ENCODE measurements around the gene ADAMTS18.

Gene ADAMTS18

GRCh38 chr16:77331043-77331442 is 103.8 kb downstream of the ADAMTS18 start:
- no peak overlapping the region for H3K9ac ChIP-seq (ENCODE audit: low read depth in 1 of 2, low read length in 2 of 2)
- no peak overlapping the region for H3K27ac ChIP-seq (ENCODE audit: low read depth in 2 of 2, low read length in 2 of 2)
- H3K9me3 ChIP-seq (ENCODE audit: control insufficient read depth in 2 of 2, low read length in 2 of 2), result no peaks in the 10 kb centered on the region
- no peaks in the 10 kb centered on the region for H3K27me3 ChIP-seq (ENCODE audit: control insufficient read depth in 2 of 2, insufficient read depth in 2 of 2, low read length in 2 of 2)
- no peaks in the 10 kb centered on the region for H3K36me3 ChIP-seq (ENCODE audit: control insufficient read depth in 2 of 2, insufficient read depth in 2 of 2, low read length in 2 of 2)
- H3K4me3 ChIP-seq (ENCODE audit: low read length in 2 of 2), result no peak overlapping the region
- no peaks in the 10 kb centered on the region for H3K4me1 ChIP-seq (ENCODE audit: control insufficient read depth in 2 of 2, insufficient read depth in 2 of 2, low read length in 2 of 2)

DNA sequence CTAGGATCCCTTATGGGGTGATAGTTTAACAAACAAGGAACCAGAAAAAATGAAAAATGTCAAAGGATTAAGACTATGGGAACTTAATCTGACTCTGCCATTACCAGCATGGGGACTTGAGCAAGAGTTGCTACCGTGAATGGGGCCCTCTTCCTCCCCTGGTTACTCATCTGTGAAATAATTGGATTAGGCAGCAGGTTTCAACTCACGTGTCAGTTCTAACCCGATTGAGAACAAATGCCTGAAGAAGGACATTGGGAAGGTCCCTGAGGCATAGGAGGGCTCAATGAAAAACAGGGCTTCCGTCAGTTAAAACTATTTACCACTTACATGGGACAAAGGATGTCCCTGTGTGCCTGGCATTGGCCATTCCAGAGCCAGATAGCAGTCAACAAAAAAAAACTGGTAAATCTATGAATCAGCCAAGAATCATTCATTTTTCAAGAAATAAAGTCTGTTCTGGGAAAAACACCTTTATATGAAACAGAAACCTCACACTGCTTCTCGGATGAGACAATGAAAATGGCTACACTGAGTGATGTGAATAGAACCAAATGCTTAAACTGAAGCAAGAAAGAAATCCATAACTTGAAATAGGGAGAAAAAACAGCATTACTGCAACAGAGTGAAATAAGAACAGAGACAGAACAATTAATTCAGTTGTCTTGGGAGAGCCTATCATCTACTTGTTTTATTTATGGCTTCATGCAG is 104.3 kb downstream of the ADAMTS18 start:
- H3K4me1 ChIP-seq (ENCODE audit: control insufficient read depth in 2 of 2, insufficient read depth in 2 of 2, low read length in 2 of 2), result no peaks in the 10 kb centered on the region
- H3K27me3 ChIP-seq (ENCODE audit: control insufficient read depth in 2 of 2, insufficient read depth in 2 of 2, low read length in 2 of 2), result no peaks in the 10 kb centered on the region
- no peak overlapping the region for H3K4me3 ChIP-seq (ENCODE audit: low read length in 2 of 2)
- no peaks in the 10 kb centered on the region for H3K9me3 ChIP-seq (ENCODE audit: control insufficient read depth in 2 of 2, low read length in 2 of 2)
- H3K27ac ChIP-seq (ENCODE audit: low read depth in 2 of 2, low read length in 2 of 2), result no peak overlapping the region
- H3K9ac ChIP-seq (ENCODE audit: low read depth in 1 of 2, low read length in 2 of 2), result no peak overlapping the region
- no peaks in the 10 kb centered on the region for H3K36me3 ChIP-seq (ENCODE audit: control insufficient read depth in 2 of 2, insufficient read depth in 2 of 2, low read length in 2 of 2)

- Histone ChIP-seq H3K4me3 (ENCODE audit: low read length in 2 of 2) (no peak overlapping the region), H3K27ac (ENCODE audit: low read depth in 2 of 2, low read length in 2 of 2) (no peak overlapping the region), H3K4me1 (ENCODE audit: control insufficient read depth in 2 of 2, insufficient read depth in 2 of 2, low read length in 2 of 2) (no peaks in the 10 kb centered on the region), H3K36me3 (ENCODE audit: control insufficient read depth in 2 of 2, insufficient read depth in 2 of 2, low read length in 2 of 2) (no peaks in the 10 kb centered on the region), H3K27me3 (ENCODE audit: control insufficient read depth in 2 of 2, insufficient read depth in 2 of 2, low read length in 2 of 2) (no peaks in the 10 kb centered on the region), H3K9me3 (ENCODE audit: control insufficient read depth in 2 of 2, low read length in 2 of 2) (no peaks in the 10 kb centered on the region), H3K9ac (ENCODE audit: low read depth in 1 of 2, low read length in 2 of 2) (no peak overlapping the region)
Measured at GRCh38 chr16:77328768-77329167, 106.1 kb downstream of the ADAMTS18 start.

DNA sequence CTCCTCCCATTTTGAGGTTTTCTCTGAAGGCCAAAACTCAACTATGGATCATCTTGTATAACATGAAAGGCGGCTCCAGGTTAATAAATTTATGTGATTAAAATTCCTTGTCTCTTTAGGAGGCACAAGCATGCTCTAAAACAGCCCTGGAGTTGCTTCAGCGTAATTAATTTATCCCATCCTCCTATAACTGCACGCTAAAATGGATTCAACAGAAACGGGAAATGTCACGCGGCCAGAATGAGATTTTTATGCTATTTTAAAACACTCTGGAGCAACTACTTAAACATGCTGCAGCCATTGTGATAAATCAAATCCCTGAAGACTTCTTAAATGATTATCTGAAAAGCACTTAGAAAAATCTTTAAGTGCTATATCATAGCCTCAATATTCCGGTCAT is 106.6 kb downstream of the ADAMTS18 start:
- H3K27ac ChIP-seq (ENCODE audit: low read depth in 2 of 2, low read length in 2 of 2), result no peak overlapping the region
- H3K9ac ChIP-seq (ENCODE audit: low read depth in 1 of 2, low read length in 2 of 2), result no peak overlapping the region
- no peaks in the 10 kb centered on the region for H3K36me3 ChIP-seq (ENCODE audit: control insufficient read depth in 2 of 2, insufficient read depth in 2 of 2, low read length in 2 of 2)
- H3K9me3 ChIP-seq (ENCODE audit: control insufficient read depth in 2 of 2, low read length in 2 of 2), result no peaks in the 10 kb centered on the region
- H3K4me3 ChIP-seq (ENCODE audit: low read length in 2 of 2), result no peak overlapping the region
- H3K4me1 ChIP-seq (ENCODE audit: control insufficient read depth in 2 of 2, insufficient read depth in 2 of 2, low read length in 2 of 2), result no peaks in the 10 kb centered on the region
- peaks cover 0 to 4% of the 10 kb centered on the region in 2 donors for H3K27me3 ChIP-seq (ENCODE audit: control insufficient read depth in 2 of 2, insufficient read depth in 2 of 2, low read length in 2 of 2)

DNA sequence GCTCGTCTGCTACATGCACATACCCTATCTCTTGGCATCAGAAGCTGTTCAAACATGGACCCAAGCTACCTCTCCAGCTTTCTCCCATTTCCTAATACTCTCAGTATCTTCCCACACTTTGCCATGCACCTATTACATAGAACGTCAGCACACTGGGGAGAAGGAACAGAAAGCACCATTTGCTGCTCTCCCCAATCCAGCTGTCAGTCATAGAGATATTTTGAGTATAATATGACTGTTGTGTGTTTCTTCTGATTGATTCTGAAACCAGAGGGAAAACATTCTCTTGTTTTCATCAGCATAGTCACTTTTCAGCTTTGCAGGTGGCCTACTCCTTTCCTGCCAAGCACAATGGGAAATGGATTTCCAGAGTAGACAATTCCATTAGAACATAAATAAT is 107.1 kb downstream of the ADAMTS18 start:
- no peaks in the 10 kb centered on the region for H3K36me3 ChIP-seq (ENCODE audit: control insufficient read depth in 2 of 2, insufficient read depth in 2 of 2, low read length in 2 of 2)
- H3K9me3 ChIP-seq (ENCODE audit: control insufficient read depth in 2 of 2, low read length in 2 of 2), result no peaks in the 10 kb centered on the region
- H3K9ac ChIP-seq (ENCODE audit: low read depth in 1 of 2, low read length in 2 of 2), result no peak overlapping the region
- H3K27ac ChIP-seq (ENCODE audit: low read depth in 2 of 2, low read length in 2 of 2), result no peak overlapping the region
- no peaks in the 10 kb centered on the region for H3K4me1 ChIP-seq (ENCODE audit: control insufficient read depth in 2 of 2, insufficient read depth in 2 of 2, low read length in 2 of 2)
- H3K4me3 ChIP-seq (ENCODE audit: low read length in 2 of 2), result no peak overlapping the region
- H3K27me3 ChIP-seq (ENCODE audit: control insufficient read depth in 2 of 2, insufficient read depth in 2 of 2, low read length in 2 of 2), result peaks cover 0 to 4% of the 10 kb centered on the region in 2 donors

DNA sequence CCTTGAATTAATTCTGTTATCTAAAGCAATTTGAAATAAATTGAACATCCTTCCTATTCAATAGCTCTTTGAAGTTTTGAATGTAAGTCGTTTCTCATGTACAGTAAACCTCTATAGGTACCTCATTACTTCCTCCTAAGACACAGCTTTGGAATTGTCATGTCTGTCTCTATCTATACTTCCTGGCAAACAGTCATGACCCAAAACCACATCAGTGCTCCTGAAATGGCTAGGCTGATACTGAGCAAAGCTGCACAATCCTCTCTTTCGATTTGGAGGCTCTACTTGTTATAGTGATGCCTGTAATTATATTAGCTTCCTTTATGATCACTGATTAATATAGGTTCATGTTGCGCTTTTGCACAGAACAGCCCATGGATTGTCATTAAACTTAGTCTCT is 110.1 kb downstream of the ADAMTS18 start:
- no peak overlapping the region for H3K4me3 ChIP-seq (ENCODE audit: low read length in 2 of 2)
- H3K27ac ChIP-seq (ENCODE audit: low read depth in 2 of 2, low read length in 2 of 2), result no peak overlapping the region
- H3K9ac ChIP-seq (ENCODE audit: low read depth in 1 of 2, low read length in 2 of 2), result no peak overlapping the region
- H3K27me3 ChIP-seq (ENCODE audit: control insufficient read depth in 2 of 2, insufficient read depth in 2 of 2, low read length in 2 of 2), result peaks cover 0 to 4% of the 10 kb centered on the region in 2 donors
- H3K4me1 ChIP-seq (ENCODE audit: control insufficient read depth in 2 of 2, insufficient read depth in 2 of 2, low read length in 2 of 2), result no peaks in the 10 kb centered on the region
- no peaks in the 10 kb centered on the region for H3K9me3 ChIP-seq (ENCODE audit: control insufficient read depth in 2 of 2, low read length in 2 of 2)
- H3K36me3 ChIP-seq (ENCODE audit: control insufficient read depth in 2 of 2, insufficient read depth in 2 of 2, low read length in 2 of 2), result no peaks in the 10 kb centered on the region

GRCh38 chr16:77323695-77324094 is 111.1 kb downstream of the ADAMTS18 start:
- Histone ChIP-seq H3K4me1 (ENCODE audit: control insufficient read depth in 2 of 2, insufficient read depth in 2 of 2, low read length in 2 of 2) (no peaks in the 10 kb centered on the region), H3K27me3 (ENCODE audit: control insufficient read depth in 2 of 2, insufficient read depth in 2 of 2, low read length in 2 of 2) (peaks cover 0 to 4% of the 10 kb centered on the region in 2 donors)

GRCh38 chr16:77322757-77323156 is 112.1 kb downstream of the ADAMTS18 start:
- Histone ChIP-seq H3K9ac (ENCODE audit: low read depth in 1 of 2, low read length in 2 of 2) (no peak overlapping the region), H3K27ac (ENCODE audit: low read depth in 2 of 2, low read length in 2 of 2) (no peak overlapping the region), H3K9me3 (ENCODE audit: control insufficient read depth in 2 of 2, low read length in 2 of 2) (no peaks in the 10 kb centered on the region), H3K27me3 (ENCODE audit: control insufficient read depth in 2 of 2, insufficient read depth in 2 of 2, low read length in 2 of 2) (peaks cover 0 to 4% of the 10 kb centered on the region in 2 donors), H3K36me3 (ENCODE audit: control insufficient read depth in 2 of 2, insufficient read depth in 2 of 2, low read length in 2 of 2) (no peaks in the 10 kb centered on the region), H3K4me1 (ENCODE audit: control insufficient read depth in 2 of 2, insufficient read depth in 2 of 2, low read length in 2 of 2) (no peaks in the 10 kb centered on the region), H3K4me3 (ENCODE audit: low read length in 2 of 2) (no peak overlapping the region)

More at GRCh38 chr16:77323695-77324094, 111.1 kb downstream of the ADAMTS18 start:
- H3K4me3 ChIP-seq (ENCODE audit: low read length in 2 of 2), result no peak overlapping the region
- H3K27ac ChIP-seq (ENCODE audit: low read depth in 2 of 2, low read length in 2 of 2), result no peak overlapping the region
- no peaks in the 10 kb centered on the region for H3K36me3 ChIP-seq (ENCODE audit: control insufficient read depth in 2 of 2, insufficient read depth in 2 of 2, low read length in 2 of 2)
- H3K9me3 ChIP-seq (ENCODE audit: control insufficient read depth in 2 of 2, low read length in 2 of 2), result no peaks in the 10 kb centered on the region
- H3K9ac ChIP-seq (ENCODE audit: low read depth in 1 of 2, low read length in 2 of 2), result no peak overlapping the region

- H3K9ac ChIP-seq (ENCODE audit: low read depth in 1 of 2, low read length in 2 of 2), result no peak overlapping the region
- H3K9me3 ChIP-seq (ENCODE audit: control insufficient read depth in 2 of 2, low read length in 2 of 2), result no peaks in the 10 kb centered on the region
Measured at GRCh38 chr16:77317059-77317458, 117.8 kb downstream of the ADAMTS18 start.

DNA sequence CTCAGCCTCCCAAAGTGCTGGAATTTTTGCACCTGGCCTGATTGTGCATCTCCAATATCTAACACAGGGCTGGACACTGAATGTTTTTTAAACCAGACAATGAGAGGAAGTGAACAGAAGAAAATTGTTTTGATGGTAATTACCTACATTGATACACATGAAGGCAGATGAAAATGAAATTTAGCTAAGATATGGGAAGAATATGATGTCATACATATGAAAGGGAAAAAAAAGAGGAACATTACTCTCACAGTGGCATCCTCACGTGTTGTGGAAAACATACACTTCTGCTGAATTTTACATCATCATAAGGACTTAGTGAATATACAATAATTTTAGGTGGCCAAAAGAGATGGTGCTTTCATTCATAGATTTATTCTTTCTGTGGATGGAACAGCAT is 124.0 kb downstream of the ADAMTS18 start:
- Histone ChIP-seq H3K9ac (ENCODE audit: low read depth in 1 of 2, low read length in 2 of 2) (no peak overlapping the region), H3K36me3 (ENCODE audit: control insufficient read depth in 2 of 2, insufficient read depth in 2 of 2, low read length in 2 of 2) (no peaks in the 10 kb centered on the region), H3K9me3 (ENCODE audit: control insufficient read depth in 2 of 2, low read length in 2 of 2) (no peaks in the 10 kb centered on the region), H3K27ac (ENCODE audit: low read depth in 2 of 2, low read length in 2 of 2) (no peak overlapping the region), H3K27me3 (ENCODE audit: control insufficient read depth in 2 of 2, insufficient read depth in 2 of 2, low read length in 2 of 2) (peaks cover 0 to 5% of the 10 kb centered on the region in 2 donors), H3K4me1 (ENCODE audit: control insufficient read depth in 2 of 2, insufficient read depth in 2 of 2, low read length in 2 of 2) (no peaks in the 10 kb centered on the region), H3K4me3 (ENCODE audit: low read length in 2 of 2) (no peak overlapping the region)

More at GRCh38 chr16:77317059-77317458, 117.8 kb downstream of the ADAMTS18 start:
- H3K4me3 ChIP-seq (ENCODE audit: low read length in 2 of 2), result no peak overlapping the region
- peaks cover 0 to 5% of the 10 kb centered on the region in 2 donors for H3K27me3 ChIP-seq (ENCODE audit: control insufficient read depth in 2 of 2, insufficient read depth in 2 of 2, low read length in 2 of 2)
- H3K4me1 ChIP-seq (ENCODE audit: control insufficient read depth in 2 of 2, insufficient read depth in 2 of 2, low read length in 2 of 2), result no peaks in the 10 kb centered on the region
- no peak overlapping the region for H3K27ac ChIP-seq (ENCODE audit: low read depth in 2 of 2, low read length in 2 of 2)
- H3K36me3 ChIP-seq (ENCODE audit: control insufficient read depth in 2 of 2, insufficient read depth in 2 of 2, low read length in 2 of 2), result no peaks in the 10 kb centered on the region
